GM11168 (cell line): Measurements from ENCODE around the gene OPTN.
"Not testable (repeated sequence)": the region's sequence is repeated elsewhere in the genome, so short reads cannot be mapped to it uniquely, and the experiment has no call there.

Source experiments
- in situ Hi-C: fragments of 300-500 bp; cut with MboI; formaldehyde crosslinking; loops from one replicate; pipeline ENCODE4 v1.12.0; 2022; ENCODE audit warnings: low sequenced_read_pairs; ENCODE audit not compliant: unreplicated experiment

OPTN gene

GRCh38 chr10:13087986-13088618 lies 11.9 kb upstream of the OPTN start:
- in situ Hi-C loops: no loop called here

- in situ Hi-C loops: no loop called here
Measured at GRCh38 chr10:13089345-13089744, 10.6 kb upstream of the OPTN start.

- in situ Hi-C loops: no loop called here
Measured at GRCh38 chr10:13090289-13090688, 9.7 kb upstream of the OPTN start.

- in situ Hi-C loops: no loop called here
Measured at GRCh38 chr10:13091801-13092200, 8.2 kb upstream of the OPTN start.

- in situ Hi-C loops: no loop called here
Measured at GRCh38 chr10:13092291-13093102, 7.5 kb upstream of the OPTN start.

GRCh38 chr10:13094082-13094481 lies 5.9 kb upstream of the OPTN start:
- in situ Hi-C loops: not testable (repeated sequence)

GRCh38 chr10:13095094-13095493 lies 4.9 kb upstream of the OPTN start:
- in situ Hi-C loops: no loop called here

GRCh38 chr10:13095929-13096328 lies 4.0 kb upstream of the OPTN start:
- in situ Hi-C loops: no loop called here

GRCh38 chr10:13099144-13099665 lies 758 bp upstream of the OPTN start:
- in situ Hi-C loops: no loop called here

- in situ Hi-C loops: no loop called here
Measured at GRCh38 chr10:13100349-13101294, 659 bp downstream of the OPTN start.

- in situ Hi-C loops: no loop called here
Measured at GRCh38 chr10:13102002-13102794, 2.2 kb downstream of the OPTN start.

GRCh38 chr10:13103554-13103953 lies 3.6 kb downstream of the OPTN start:
- in situ Hi-C loops: no loop called here

GRCh38 chr10:13104697-13105096 lies 4.7 kb downstream of the OPTN start:
- in situ Hi-C loops: no loop called here

- in situ Hi-C loops: no loop called here
Measured at GRCh38 chr10:13105184-13105583, 5.2 kb downstream of the OPTN start.

- in situ Hi-C loops: no loop called here
Measured at GRCh38 chr10:13106387-13107045, 6.6 kb downstream of the OPTN start.

- in situ Hi-C loops: no loop called here
Measured at GRCh38 chr10:13110908-13111307, 10.9 kb downstream of the OPTN start.

- in situ Hi-C loops: no loop called here
Measured at GRCh38 chr10:13113544-13113943, 13.6 kb downstream of the OPTN start.

- in situ Hi-C loops: no loop called here
Measured at GRCh38 chr10:13115832-13116803, 16.2 kb downstream of the OPTN start.
